HEK293 (cell line): ENCODE results near the gene COX19.

Source experiments
- EGR2 ChIP-seq: fragments of 450-650 bp; formaldehyde crosslinking; IDR thresholded peaks from 2 replicates; pipeline ENCODE4 v1.5.1; 2016; ENCODE audit warnings: low read depth, missing biosample characterization, missing genetic modification characterization
- KLF1 ChIP-seq: fragments of 450-650 bp; formaldehyde crosslinking; IDR thresholded peaks from 2 replicates; pipeline ENCODE4 v1.5.1; 2016; ENCODE audit warnings: missing biosample characterization, missing genetic modification characterization
- KLF16 ChIP-seq: fragments of 450-650 bp; formaldehyde crosslinking; IDR thresholded peaks from 2 replicates; pipeline ENCODE4 v1.5.1; 2017; ENCODE audit warnings: missing biosample characterization, missing genetic modification characterization
- MYNN ChIP-seq: fragments of 450-650 bp; formaldehyde crosslinking; IDR thresholded peaks from 2 replicates; pipeline ENCODE4 v1.5.1; 2016; ENCODE audit warnings: missing biosample characterization, missing genetic modification characterization, borderline replicate concordance
- PRDM1 ChIP-seq: fragments of 450-650 bp; formaldehyde crosslinking; IDR thresholded peaks from 2 replicates; pipeline ENCODE4; 2016; ENCODE audit warnings: missing biosample characterization, missing genetic modification characterization
- WT1 ChIP-seq: fragments of 450-650 bp; formaldehyde crosslinking; IDR thresholded peaks from 2 replicates; pipeline ENCODE4 v1.5.1; 2016; ENCODE audit warnings: missing biosample characterization, missing genetic modification characterization
- ZBTB17 ChIP-seq: fragments of 450-650 bp; formaldehyde crosslinking; IDR thresholded peaks from 2 replicates; pipeline ENCODE4 v1.5.1; 2016; ENCODE audit warnings: missing biosample characterization, missing genetic modification characterization
- ZNF146 ChIP-seq: fragments of 450-650 bp; formaldehyde crosslinking; IDR thresholded peaks from 2 replicates; pipeline ENCODE4 v1.5.1; 2016; ENCODE audit warnings: missing biosample characterization, missing genetic modification characterization
- ZNF19 ChIP-seq: fragments of 450-650 bp; formaldehyde crosslinking; IDR thresholded peaks from 2 replicates; pipeline ENCODE4; 2016; ENCODE audit warnings: missing biosample characterization, missing genetic modification characterization, low read depth
- ZNF2 ChIP-seq: fragments of 450-650 bp; formaldehyde crosslinking; IDR thresholded peaks from 2 replicates; pipeline ENCODE4 v1.5.1; 2016; ENCODE audit warnings: missing biosample characterization, missing genetic modification characterization
- ZNF211 ChIP-seq: fragments of 450-650 bp; formaldehyde crosslinking; IDR thresholded peaks from 2 replicates; pipeline ENCODE4 v1.5.1; 2016; ENCODE audit warnings: low read depth, missing biosample characterization, missing genetic modification characterization
- ZNF23 ChIP-seq: fragments of 450-650 bp; formaldehyde crosslinking; IDR thresholded peaks from 2 replicates; pipeline ENCODE4 v1.5.1; 2016; ENCODE audit warnings: missing biosample characterization, missing genetic modification characterization, borderline replicate concordance
- ZNF24 ChIP-seq: fragments of 450-650 bp; formaldehyde crosslinking; IDR thresholded peaks from 2 replicates; pipeline ENCODE4 v1.5.1; 2016; ENCODE audit warnings: missing biosample characterization, missing genetic modification characterization
- ZNF302 ChIP-seq: fragments of 450-650 bp; formaldehyde crosslinking; IDR thresholded peaks from 2 replicates; pipeline ENCODE4 v1.5.1; 2016; ENCODE audit warnings: missing biosample characterization, missing genetic modification characterization, low read depth
- ZNF416 ChIP-seq: fragments of 450-650 bp; formaldehyde crosslinking; IDR thresholded peaks from 2 replicates; pipeline ENCODE4 v1.5.1; 2016; ENCODE audit warnings: missing biosample characterization, missing genetic modification characterization
- ZNF530 ChIP-seq: fragments of 450-650 bp; formaldehyde crosslinking; IDR thresholded peaks from 2 replicates; pipeline ENCODE4 v1.5.1; 2016; ENCODE audit warnings: low read depth, missing biosample characterization, missing genetic modification characterization
- ZNF548 ChIP-seq: fragments of 450-650 bp; formaldehyde crosslinking; IDR thresholded peaks from 2 replicates; pipeline ENCODE4 v1.5.1; 2016; ENCODE audit warnings: missing biosample characterization, missing genetic modification characterization
- ZNF624 ChIP-seq: fragments of 450-650 bp; formaldehyde crosslinking; IDR thresholded peaks from 2 replicates; pipeline ENCODE4 v1.5.1; 2017; ENCODE audit warnings: missing biosample characterization, missing genetic modification characterization
- ZNF629 ChIP-seq: fragments of 450-650 bp; formaldehyde crosslinking; IDR thresholded peaks from 2 replicates; pipeline ENCODE4 v1.5.1; 2017; ENCODE audit warnings: missing biosample characterization, missing genetic modification characterization
- ZNF707 ChIP-seq: fragments of 450-650 bp; formaldehyde crosslinking; IDR thresholded peaks from 2 replicates; pipeline ENCODE4 v1.5.1; 2016; ENCODE audit warnings: missing biosample characterization, missing genetic modification characterization
- ZNF76 ChIP-seq: fragments of 450-650 bp; formaldehyde crosslinking; IDR thresholded peaks from 2 replicates; pipeline ENCODE4; 2016; ENCODE audit warnings: low read depth, missing biosample characterization, missing genetic modification characterization, borderline replicate concordance
- ZNF776 ChIP-seq: fragments of 450-650 bp; formaldehyde crosslinking; IDR thresholded peaks from 2 replicates; pipeline ENCODE4 v1.5.0; 2017; ENCODE audit warnings: missing biosample characterization, missing genetic modification characterization, borderline replicate concordance
- ZNF843 ChIP-seq: fragments of 450-650 bp; formaldehyde crosslinking; IDR thresholded peaks from 2 replicates; pipeline ENCODE4 v1.5.1; 2016; ENCODE audit warnings: missing biosample characterization, missing genetic modification characterization
- TF ChIP-seq, protein P1 (sequence below): fragments of 450-650 bp; formaldehyde crosslinking; IDR thresholded peaks from 2 replicates; pipeline ENCODE4 v1.5.1; 2016; ENCODE audit warnings: missing biosample characterization, missing genetic modification characterization
- TF ChIP-seq, protein P2 (sequence below): fragments of 450-650 bp; formaldehyde crosslinking; IDR thresholded peaks from 2 replicates; pipeline ENCODE4 v1.5.1; 2016; ENCODE audit warnings: missing biosample characterization, missing genetic modification characterization
- TF ChIP-seq, protein P3 (sequence below): fragments of 450-650 bp; formaldehyde crosslinking; optimal IDR thresholded peaks from 2 replicates; pipeline ENCODE3; 2016; ENCODE audit warnings: missing biosample characterization, mild to moderate bottlenecking, missing genetic modification characterization
- TF ChIP-seq, protein P4 (sequence below): sonication (generic); formaldehyde crosslinking; IDR thresholded peaks from 2 replicates; pipeline ENCODE4 v1.8.1; 2022; ENCODE audit warnings: mild to moderate bottlenecking, moderate library complexity, missing genetic modification reagents
- TF ChIP-seq, protein P5 (sequence below): fragments of 450-650 bp; formaldehyde crosslinking; IDR thresholded peaks from 2 replicates; pipeline ENCODE4 v1.5.1; 2017; ENCODE audit warnings: missing biosample characterization, missing genetic modification characterization
- TF ChIP-seq, protein P6 (sequence below): fragments of 450-650 bp; formaldehyde crosslinking; IDR thresholded peaks from 2 replicates; pipeline ENCODE4 v1.5.1; 2016; ENCODE audit warnings: missing biosample characterization, missing genetic modification characterization

The COX19 gene

DNA sequence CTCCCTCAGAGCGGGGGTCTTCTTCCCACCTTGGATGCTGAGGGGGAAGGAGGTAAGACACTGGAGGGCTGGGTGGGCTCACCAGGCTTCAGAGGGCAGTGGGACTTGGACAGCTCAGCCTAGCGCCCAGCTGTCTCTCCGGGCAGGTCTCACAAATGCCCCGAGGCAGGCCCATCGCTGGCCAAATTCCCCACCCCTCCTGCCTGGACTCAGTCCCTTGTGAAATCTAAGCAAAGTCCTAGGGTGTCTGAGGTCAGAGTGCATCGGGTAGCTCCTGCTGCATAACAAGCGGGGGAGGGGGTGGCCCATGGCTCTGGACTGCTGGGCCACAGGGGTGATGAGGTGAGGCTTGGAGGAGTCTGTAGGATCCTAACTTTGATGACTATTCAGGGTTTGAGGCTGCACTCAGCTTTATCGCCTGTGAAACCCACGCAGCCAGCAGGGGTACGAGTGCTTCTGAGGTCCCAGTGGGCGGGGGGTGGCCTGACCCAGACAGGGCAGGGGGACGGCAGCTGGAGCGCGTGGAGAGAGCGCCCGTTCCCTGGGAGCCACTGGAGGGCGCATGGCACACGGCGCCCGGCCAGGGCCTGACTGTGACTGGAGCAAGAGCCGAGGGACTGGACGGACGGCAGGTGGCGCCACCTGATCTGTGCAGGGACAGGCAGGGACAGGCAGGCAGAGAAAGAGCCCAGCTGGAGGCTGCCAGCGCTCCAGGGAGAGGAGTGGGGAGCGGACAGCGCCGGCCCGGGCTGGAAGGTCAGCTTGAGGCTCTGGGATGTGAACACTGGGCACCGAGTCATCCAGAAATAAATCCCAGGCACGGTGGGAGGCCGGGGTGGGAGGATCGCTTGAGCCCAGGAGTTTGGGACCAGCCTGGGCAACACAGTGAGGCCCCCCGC, 17.6 kb upstream of the COX19 start (continued):
- TF ChIP-seq, protein P1, sequence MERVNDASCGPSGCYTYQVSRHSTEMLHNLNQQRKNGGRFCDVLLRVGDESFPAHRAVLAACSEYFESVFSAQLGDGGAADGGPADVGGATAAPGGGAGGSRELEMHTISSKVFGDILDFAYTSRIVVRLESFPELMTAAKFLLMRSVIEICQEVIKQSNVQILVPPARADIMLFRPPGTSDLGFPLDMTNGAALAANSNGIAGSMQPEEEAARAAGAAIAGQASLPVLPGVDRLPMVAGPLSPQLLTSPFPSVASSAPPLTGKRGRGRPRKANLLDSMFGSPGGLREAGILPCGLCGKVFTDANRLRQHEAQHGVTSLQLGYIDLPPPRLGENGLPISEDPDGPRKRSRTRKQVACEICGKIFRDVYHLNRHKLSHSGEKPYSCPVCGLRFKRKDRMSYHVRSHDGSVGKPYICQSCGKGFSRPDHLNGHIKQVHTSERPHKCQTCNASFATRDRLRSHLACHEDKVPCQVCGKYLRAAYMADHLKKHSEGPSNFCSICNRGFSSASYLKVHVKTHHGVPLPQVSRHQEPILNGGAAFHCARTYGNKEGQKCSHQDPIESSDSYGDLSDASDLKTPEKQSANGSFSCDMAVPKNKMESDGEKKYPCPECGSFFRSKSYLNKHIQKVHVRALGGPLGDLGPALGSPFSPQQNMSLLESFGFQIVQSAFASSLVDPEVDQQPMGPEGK (tag by site-specific recombination), result peak; percentile 75
- TF ChIP-seq, protein P2, sequence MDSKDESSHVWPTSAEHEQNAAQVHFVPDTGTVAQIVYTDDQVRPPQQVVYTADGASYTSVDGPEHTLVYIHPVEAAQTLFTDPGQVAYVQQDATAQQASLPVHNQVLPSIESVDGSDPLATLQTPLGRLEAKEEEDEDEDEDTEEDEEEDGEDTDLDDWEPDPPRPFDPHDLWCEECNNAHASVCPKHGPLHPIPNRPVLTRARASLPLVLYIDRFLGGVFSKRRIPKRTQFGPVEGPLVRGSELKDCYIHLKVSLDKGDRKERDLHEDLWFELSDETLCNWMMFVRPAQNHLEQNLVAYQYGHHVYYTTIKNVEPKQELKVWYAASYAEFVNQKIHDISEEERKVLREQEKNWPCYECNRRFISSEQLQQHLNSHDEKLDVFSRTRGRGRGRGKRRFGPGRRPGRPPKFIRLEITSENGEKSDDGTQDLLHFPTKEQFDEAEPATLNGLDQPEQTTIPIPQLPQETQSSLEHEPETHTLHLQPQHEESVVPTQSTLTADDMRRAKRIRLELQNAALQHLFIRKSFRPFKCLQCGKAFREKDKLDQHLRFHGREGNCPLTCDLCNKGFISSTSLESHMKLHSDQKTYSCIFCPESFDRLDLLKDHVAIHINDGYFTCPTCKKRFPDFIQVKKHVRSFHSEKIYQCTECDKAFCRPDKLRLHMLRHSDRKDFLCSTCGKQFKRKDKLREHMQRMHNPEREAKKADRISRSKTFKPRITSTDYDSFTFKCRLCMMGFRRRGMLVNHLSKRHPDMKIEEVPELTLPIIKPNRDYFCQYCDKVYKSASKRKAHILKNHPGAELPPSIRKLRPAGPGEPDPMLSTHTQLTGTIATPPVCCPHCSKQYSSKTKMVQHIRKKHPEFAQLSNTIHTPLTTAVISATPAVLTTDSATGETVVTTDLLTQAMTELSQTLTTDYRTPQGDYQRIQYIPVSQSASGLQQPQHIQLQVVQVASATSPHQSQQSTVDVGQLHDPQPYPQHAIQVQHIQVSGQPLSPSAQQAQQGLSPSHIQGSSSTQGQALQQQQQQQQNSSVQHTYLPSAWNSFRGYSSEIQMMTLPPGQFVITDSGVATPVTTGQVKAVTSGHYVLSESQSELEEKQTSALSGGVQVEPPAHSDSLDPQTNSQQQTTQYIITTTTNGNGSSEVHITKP (tag by site-specific recombination), result peak; percentile 42; the same call in 1 of the 2 replicates
- TF ChIP-seq ZNF707 (tag by site-specific recombination) (no peak), ZNF19 (tag by site-specific recombination) (no peak), ZNF530 (tag by site-specific recombination) (no peak), ZNF624 (tag by site-specific recombination) (no peak), ZNF211 (tag by site-specific recombination) (no peak), ZNF416 (tag by site-specific recombination) (no peak), WT1 (tag by site-specific recombination) (0 out of 2 replicates have a peak, but pooled peaks have one; percentile 38), KLF1 (tag by site-specific recombination) (peak; percentile 43; the same call in 1 of the 2 replicates), MYNN (tag by site-specific recombination) (no peak), ZNF776 (tag by site-specific recombination) (no peak), EGR2 (tag by site-specific recombination) (peak; percentile 92), ZNF76 (tag by site-specific recombination) (no peak), ZNF23 (no peak), ZNF24 (tag by site-specific recombination) (0 out of 2 replicates have a peak, but pooled peaks have one; percentile 58), ZNF302 (tag by site-specific recombination) (no peak), KLF16 (peak; percentile 57; the same call in 1 of the 2 replicates), ZBTB17 (tag by site-specific recombination) (peak; percentile 88), ZNF843 (tag by site-specific recombination) (no peak), PRDM1 (tag by site-specific recombination) (no peak), ZNF548 (tag by site-specific recombination) (no peak), ZNF629 (peak; percentile 61; the same call in 1 of the 2 replicates), ZNF2 (peak; percentile 98), ZNF146 (0 out of 2 replicates have a peak, but pooled peaks have one; percentile 5)
- TF ChIP-seq, protein P3, sequence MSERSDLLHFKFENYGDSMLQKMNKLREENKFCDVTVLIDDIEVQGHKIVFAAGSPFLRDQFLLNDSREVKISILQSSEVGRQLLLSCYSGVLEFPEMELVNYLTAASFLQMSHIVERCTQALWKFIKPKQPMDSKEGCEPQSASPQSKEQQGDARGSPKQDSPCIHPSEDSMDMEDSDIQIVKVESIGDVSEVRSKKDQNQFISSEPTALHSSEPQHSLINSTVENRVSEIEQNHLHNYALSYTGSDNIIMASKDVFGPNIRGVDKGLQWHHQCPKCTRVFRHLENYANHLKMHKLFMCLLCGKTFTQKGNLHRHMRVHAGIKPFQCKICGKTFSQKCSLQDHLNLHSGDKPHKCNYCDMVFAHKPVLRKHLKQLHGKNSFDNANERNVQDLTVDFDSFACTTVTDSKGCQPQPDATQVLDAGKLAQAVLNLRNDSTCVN (tag by site-specific recombination), result peak; percentile 50
- TF ChIP-seq, protein P4, sequence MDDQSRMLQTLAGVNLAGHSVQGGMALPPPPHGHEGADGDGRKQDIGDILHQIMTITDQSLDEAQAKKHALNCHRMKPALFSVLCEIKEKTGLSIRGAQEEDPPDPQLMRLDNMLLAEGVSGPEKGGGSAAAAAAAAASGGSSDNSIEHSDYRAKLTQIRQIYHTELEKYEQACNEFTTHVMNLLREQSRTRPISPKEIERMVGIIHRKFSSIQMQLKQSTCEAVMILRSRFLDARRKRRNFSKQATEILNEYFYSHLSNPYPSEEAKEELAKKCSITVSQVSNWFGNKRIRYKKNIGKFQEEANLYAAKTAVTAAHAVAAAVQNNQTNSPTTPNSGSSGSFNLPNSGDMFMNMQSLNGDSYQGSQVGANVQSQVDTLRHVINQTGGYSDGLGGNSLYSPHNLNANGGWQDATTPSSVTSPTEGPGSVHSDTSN, result peak; percentile 95
- TF ChIP-seq, protein P5, sequence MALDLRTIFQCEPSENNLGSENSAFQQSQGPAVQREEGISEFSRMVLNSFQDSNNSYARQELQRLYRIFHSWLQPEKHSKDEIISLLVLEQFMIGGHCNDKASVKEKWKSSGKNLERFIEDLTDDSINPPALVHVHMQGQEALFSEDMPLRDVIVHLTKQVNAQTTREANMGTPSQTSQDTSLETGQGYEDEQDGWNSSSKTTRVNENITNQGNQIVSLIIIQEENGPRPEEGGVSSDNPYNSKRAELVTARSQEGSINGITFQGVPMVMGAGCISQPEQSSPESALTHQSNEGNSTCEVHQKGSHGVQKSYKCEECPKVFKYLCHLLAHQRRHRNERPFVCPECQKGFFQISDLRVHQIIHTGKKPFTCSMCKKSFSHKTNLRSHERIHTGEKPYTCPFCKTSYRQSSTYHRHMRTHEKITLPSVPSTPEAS (tag by site-specific recombination), result 0 out of 2 replicates have a peak, but pooled peaks have one; percentile 10
- TF ChIP-seq, protein P6, sequence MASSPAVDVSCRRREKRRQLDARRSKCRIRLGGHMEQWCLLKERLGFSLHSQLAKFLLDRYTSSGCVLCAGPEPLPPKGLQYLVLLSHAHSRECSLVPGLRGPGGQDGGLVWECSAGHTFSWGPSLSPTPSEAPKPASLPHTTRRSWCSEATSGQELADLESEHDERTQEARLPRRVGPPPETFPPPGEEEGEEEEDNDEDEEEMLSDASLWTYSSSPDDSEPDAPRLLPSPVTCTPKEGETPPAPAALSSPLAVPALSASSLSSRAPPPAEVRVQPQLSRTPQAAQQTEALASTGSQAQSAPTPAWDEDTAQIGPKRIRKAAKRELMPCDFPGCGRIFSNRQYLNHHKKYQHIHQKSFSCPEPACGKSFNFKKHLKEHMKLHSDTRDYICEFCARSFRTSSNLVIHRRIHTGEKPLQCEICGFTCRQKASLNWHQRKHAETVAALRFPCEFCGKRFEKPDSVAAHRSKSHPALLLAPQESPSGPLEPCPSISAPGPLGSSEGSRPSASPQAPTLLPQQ (tag by site-specific recombination), result peak; percentile 80
